NOMO-1 treated with DMSO at 0.1 percent for 48 hours (cell line): ENCODE measurements around the gene PPM1K.
"Not testable (repeated sequence)": the region's sequence is repeated elsewhere in the genome, so short reads cannot be mapped to it uniquely, and the experiment has no call there.

Experiments used
- DNase-seq: peaks from one replicate; lab custom pipeline; 2025; ENCODE audit not compliant: unreplicated experiment; lab: John Stamatoyannopoulos, UW

The PPM1K gene

DNA sequence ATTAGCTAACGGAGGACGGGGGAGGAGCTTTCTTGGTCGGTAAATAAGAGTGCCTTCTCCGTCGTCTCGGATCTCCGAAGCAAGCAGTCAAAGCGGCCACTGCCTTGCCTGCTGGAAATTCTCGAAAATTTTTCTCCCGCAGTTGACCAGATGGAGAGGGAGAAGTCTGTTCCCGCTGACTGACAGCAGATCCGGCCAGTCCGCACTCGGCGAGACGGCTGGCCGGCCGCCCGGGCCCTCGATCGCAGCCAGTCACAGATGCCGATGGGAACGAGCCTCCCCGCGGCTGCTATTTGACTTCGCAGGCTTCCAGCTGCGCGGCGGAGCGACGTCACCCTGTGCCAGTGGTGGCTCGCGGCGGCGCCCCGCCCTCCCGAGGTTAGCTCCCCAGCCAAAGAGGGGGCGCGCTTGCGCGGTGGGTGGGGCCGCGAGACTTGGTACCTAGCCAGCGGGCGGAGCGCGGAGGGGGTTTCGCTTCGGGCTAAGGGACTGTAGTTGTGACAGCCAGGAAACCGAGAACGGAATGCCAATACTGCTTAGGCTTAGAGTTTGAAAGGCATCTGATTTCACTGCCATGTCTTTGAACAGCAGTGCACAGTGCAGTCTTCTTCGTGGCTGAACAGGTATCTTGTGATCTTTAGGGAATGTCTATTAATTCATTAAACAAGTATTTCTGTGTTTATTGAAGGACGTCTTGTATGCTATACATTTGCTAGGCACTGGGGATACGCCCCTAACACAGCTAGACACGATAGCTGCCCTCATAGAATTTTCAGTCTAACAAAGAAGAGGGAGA lies at the start of gene PPM1K:
Gene PPM1K, minus strand, starts transcription at position 123 of the 796 bp plus-strand sequence. CDS start 5,978 bp downstream, outside the sequence.
- DNase-seq: peak; percentile 99

DNA sequence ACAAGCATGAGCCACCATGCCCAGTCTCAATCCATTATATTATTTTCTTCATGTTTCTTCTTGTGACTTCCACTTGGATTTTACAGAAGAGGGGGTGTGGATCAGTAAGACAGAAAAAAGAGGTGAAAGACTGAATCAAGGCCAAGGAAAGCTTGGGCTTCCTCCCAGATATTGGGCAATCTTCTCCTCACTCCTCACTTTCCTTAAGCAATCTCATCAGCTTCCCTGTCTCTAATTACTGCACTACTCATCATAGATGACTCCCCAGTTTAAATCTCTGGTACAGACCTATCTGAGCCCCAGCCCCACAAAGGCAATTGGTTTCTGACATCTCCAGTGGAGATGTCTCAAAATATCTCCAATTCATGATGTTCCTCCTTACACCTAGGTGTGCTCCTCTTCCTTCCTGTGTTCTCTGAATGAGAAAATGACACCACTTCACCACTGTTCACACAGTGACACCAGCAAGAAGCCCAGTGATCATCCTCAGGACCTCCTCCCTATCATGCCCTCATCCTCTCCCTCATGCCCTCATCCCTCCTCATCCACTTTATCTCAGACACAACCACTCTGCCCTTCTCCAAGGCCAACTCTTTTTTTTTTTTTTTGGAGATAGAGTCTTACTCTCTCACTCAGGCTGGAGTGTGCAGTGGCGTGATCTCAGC lies 49.5 kb upstream of the PPM1K start:
- no peak for DNase-seq

DNA sequence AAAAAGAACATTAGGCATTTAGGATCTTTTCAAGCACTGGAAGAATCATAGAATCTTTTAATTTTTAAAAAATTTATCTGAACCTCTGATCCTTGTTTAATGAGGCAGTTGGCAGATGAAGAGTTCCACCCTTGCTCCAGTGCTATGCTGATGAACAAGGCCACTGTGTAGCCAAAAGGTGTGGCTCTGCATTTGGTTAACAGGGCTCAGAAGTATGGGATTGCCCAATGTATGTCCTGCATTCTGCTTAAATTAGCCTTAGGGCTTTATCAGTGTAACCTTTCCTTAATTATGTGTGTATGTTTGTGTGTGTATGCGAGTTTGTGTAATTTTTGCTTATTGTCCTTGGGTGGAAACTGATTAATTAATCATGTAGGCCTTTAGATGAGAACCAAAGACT lies 43.3 kb upstream of the PPM1K start:
- DNase-seq: no peak

DNA sequence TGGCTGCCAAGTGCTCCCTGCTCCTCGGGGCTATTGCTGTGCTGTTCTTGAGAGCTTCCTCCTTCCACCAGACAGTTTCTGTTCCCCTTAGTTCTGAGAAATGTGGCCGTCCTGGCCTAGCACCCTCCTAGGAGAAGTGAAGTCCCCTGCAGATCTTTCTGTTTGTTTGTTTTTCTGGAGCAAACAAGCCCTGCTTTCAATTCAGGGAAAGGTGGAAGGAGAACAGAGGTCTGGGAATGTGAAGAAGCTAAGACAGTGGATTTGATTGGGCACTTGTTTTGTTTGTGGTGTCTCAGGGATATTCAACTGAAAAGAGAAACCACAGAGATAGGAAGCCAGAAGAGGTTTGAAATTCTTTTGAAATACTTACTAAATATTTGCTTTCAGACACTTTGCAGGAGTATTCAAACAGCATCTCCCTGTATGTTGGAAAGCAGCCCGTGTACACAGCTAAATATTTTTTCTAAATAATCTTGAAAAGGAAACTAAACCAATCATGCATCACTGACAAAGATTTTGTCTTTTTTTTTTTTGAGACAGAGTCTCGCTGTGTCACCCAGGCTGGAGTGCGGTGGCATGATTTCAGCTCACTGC lies 36.5 kb upstream of the PPM1K start:
- peak; percentile 89 for DNase-seq

DNA sequence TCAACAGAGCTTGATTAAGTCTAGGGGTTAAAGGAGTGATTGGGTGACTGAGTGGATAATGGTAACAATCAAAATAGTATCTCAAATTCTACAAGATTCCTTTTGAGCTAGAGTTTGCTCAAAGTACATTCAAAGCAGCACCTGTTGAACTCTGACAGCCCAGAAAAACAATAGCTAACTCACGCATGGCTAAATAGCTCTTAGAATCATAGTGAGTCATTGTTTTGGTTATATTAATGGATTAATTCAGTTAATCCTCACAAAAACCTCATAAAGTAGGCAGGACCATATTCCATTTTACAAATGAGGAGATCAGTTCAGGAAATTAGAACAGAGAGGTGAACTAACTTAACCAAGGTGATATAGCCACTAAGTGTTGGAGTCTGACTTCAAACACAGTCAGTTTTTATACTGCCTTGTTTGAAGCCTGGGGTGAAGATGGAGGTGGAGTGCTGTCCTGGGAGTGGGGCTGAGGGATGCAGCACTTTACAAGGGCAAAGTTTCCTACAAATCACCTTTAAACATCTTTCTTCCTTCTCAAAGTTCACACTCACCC lies 35.9 kb upstream of the PPM1K start:
- no peak for DNase-seq

DNA sequence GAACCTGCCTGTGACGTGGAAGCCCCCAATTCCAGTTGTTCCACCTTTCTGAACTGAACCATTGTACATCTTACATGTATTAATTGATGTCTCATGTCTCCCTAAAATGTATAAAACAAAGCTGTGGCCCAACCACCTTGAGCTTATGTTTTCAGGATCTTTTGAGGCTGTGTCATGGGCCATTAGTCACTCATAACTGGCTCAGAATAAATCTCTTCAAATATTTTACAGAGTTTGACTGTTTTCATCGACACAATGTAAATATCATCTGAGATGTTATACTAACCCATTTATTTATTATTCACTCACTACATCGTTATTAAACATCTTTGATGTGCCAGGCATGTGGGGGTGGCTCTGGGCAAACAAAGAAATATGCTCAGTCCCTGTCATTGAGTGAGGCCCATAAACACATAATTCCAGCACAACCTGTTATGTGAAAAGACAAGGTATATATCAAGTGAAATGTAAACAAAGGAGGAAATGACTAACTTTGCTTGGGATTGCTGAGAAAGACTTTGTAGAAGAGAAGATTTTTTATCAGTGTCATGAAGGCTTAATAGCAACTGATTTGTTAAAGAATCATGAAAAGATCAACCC lies 34.5 kb upstream of the PPM1K start:
- DNase-seq: no peak

DNA sequence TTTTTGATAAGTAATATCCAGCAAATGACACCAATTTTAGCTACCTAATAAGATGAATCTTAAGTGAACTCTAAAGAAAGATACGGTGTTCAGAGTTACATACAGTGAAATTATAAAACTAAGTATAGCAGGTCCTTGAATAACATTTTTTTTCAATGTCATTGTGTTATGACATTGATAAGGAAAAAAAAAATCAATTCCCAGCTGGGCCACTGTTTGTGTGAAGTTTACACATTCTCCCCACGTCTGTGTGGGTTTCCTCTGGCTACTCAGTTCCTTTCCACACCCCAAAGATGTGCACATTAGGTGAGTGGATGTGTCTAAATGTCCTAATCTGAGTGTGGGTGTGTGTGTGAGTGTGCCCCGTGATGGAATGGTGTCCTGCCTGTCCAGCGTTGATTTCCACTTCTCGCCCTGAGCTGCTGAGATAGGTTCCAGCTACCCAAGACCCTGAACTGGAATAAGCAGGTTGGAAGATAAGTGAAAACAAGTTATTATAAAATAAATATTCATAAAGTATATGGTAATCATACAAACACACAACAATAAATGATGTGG lies 31.2 kb upstream of the PPM1K start:
- no peak for DNase-seq

DNA sequence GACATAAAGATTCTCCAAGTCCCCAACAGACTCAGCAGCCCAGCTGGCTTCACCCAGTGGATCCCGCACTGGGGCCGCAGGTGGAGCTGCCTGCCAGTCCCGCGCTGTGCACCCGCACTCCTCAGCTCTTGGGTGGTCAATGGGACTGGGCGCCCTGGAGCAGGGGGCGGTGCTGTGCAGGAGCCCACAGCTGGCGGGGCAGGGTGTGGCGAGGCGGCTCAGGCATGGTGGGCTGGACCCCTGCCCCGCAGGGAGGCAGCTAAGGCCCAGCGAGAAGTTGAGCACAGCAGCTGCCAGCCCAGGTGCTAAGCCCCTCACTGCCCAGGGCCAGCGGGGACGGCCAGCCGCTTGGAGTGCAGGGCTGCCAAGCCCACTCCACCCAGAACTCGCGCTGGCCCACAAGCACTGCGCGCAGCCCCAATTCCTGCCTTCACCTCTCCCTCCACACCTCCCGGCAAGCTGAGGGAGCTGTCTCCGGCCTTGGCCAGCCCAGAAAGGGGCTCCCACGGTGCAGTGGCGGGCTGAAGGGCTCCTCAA lies 28.8 kb upstream of the PPM1K start:
- not testable (repeated sequence) for DNase-seq

DNA sequence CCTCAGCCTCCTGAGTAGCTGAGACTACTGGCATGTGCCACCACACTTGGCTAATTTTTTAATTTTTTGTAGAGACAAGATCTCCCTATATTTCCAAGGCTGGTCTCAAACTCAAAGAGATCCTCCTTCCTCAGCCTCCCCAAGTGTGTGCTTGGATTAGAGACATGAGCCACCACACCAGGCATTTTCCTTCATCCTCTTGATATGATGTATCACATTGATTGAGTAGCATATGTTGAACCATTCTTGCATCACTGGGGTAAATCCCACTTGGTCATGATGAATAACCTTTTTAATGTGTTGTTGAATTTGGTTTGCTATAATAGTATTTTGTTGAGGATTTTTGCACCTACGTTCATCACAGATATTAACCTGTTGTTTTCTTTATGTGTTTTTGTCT lies 24.2 kb upstream of the PPM1K start:
- no peak for DNase-seq

DNA sequence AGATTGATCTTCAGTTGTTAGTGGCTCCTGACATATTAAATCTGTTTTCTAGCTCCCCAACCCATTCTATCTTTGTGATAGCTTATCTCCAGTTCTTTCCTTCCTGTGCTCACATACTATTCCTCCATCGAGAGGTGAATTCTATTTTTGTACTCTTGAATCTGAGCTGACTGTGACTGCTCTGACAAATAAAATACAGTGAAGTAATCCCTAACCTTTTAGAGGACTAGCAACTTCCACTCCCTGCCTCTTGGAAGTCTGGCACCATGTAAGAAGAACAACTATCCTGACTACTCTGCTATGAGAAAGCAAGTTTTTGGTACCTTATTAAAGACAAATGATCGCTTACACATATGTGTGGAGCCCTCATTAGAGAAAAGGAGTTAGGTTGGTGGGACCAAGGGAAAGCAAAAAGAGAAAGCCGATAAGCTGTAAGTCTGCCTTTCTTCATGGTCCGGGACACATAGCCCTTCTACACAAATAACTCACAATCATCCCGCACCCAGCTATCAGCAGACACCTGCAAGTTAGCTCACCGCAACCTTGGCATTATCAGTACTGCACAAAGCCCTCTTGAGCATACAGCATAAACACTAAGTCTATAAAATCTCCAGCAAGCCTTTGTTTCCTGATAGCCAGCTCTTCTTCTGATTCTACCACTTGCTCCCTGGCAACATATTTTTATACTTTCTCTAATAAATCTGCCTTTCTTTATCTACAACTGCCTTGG lies 13.5 kb upstream of the PPM1K start:
- no peak for DNase-seq

DNA sequence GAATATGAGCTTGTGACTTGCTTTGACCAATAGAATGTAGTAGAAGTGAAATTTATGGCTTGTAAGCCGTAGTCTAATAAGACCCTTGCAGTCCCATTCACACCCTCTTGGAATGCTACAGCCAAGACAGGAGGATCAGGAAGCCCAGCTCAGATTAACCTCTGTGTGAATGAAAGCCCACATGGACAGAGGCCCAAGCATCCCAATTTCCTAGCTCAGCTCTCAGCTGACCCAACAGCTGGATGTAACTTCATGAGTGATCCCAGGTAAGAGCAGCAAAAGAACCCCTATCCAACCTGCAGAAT lies 12.8 kb upstream of the PPM1K start:
- DNase-seq: no peak

DNA sequence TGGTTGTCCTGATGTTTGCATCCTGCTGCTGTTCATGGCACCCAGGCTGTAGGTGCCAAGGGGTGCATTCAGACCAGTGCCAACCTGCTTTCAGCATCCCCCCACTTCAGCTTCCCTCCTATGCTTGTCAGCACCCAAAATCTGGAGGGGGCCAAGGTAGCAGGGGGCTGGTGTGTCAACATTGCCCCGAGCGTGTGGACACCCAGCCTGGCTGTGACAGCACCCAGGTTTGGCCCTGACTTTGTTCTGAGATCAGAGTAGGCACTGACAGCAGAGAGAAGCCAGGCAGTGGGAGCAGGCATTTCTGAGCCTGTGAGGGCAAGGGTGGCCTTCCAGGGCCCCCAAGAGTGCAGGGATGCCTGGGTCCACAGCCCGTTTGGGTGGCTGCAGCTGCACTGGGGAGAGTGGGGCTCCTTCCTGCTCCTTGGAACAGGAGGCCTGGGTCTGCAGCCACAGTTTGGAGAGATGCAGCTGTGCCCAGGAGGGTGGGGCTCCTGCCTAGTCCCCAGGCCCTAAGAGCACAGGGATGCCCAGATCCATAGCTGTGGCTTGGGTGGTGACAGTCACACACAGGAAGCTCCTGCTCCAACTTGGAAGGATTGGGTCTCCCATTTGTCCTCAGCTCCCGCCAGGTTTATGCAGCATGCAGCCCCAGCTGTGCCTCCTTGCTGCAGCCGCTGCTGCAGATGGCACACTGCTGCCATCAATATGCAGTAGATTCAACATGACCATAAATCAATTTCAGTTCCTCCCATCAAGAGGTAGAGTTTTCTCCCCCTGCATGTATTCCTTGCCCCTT lies 12.3 kb upstream of the PPM1K start:
- no peak for DNase-seq

DNA sequence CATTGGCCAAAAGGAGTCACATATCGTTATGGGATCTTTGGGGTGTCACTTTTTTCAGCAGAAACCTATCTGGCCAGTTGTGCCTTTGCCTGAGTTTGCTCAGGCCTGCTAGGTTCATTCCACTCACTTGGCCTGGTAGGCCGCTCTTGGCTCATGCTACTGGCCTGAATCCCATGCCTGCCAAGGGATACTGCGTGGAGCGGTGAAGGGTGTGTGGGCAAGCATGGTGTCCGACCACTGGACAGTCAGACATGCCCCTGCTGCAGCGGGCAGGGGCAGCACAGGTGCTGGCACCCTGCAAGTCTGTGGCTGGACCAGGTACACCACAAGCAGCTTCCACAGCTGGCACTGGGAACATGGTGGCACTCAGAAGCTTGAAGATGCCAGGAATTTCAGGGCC lies 11.3 kb upstream of the PPM1K start:
- no peak for DNase-seq

DNA sequence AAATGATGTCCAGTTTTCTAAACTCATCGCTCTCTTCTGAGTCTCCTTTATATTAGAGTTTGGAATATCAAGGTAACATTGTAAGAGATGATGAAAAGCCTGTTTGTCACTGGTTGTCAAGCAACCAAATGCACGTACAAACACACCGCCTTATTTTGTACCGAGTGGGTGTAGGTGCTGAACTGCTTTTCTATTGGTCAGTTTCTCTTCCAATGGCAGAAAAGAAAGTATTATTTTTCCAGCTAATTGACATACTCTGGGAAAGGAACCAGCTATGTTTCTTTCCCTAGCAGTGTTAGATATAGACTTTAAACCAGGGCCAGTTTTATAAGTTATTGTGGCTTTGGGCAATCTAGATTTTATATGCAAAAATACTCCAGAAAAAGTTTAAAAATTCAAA lies 6.6 kb upstream of the PPM1K start:
- DNase-seq: no peak

DNA sequence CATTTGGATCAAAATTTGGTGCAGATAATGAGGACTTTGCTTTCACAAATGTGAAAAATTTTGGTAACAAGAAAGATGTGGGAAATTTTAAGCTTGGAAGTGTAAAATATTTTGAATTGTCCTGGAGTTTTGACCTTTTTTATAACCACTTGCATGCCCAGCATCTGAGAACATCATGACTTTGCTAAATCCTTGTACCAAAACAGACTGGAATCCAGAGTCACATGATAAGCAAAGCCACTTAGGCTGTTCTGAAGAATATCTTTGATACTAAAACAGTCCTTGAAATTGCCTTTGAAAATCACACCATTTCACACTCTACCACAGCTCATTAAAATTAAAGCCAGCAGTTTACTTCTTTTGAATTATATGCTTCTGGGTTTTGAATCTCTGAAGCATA lies 2.5 kb upstream of the PPM1K start:
- DNase-seq: no peak

DNA sequence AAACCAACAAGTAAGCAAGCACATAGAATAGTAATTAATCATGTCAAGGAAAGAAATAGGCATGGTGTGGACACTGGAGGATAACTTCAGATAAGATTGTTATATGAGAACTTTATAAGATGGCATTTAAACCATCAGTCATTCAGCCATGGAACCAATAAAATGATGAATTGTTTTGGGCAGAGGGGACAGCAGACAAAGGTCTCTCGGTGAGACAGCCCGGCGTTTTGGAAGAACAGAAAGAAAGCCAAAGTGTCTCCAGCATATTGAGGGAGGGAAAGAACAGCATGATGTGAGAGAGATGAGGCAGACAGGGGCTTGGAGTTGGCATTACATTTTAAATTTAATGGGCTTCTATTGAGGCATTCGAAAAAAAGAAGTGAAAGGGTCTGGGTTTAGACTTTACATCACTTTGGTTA lies 883 bp upstream of the PPM1K start:
- no peak for DNase-seq

DNA sequence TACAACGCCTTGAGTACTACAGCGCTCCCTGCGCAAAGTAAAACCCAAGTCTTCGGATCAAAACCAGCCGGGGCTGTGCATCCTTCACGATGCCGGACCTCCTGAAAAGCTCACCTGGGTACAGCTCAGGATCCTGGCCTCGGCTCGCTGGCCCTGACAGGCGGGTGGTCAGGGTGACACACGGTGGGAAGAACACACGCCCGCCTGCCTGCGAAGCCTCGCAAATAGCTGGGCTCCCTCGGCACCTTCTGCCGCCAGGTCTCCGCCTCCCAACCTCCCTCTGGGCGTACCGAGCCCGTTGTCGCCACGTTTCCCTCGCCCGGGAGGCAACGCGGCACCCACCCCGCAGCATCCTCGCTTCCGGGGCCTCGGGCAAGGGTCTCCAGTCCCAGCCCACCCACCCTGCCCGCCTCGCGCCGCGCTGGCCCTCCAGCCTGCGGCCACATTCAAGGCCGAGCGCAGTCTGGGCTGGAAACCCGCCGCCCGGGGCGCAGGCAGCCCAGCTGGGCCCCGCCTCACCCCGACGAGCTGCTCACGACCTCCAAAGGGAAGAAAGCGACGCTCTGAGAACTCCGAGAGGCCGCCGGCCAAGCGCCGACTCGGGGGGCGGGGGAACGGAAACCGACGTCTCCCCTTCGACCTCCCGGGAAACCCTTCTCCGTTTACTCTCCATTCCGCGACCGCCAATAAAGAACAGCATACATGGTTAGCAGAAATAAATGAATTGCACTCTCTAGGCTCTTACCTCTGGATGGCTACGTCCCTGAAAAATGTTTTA lies 511 bp downstream of the PPM1K start:
- DNase-seq: peak; percentile 70

DNA sequence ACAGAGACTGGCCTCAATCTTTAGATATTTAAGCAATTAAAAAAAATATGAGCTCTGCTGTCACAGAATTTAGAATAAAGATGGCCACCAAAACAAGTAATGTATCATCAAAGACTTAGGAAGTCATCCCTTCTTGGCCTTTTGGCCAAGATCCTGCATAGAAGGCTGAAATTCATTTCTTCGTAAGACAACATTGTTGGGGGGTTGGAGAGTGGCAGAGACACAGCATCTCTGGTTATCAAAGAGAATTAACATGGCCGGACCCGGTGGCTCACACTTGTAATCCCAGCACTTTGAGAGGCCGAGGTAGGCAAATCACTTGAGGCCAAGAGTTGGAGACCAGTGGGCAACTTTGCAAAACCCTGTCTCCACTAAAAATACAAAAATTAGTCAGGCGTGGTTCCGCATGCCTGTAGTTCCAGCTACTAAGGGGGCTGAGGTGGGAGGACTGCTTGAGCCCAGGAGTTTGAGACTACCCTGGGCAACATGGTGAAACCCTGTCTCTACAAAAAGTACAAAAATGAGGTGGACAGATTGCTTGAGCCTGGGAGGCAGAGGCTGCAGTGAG lies 4.0 kb downstream of the PPM1K start:
- DNase-seq: no peak
